GM12878 (cell line): ENCODE data around the gene CHKA. TPM values are rescaled to one million over a fixed set of nuclear protein-coding genes. Genes with fewer than 3 reads are reported as not detected.
"Not testable (repeated sequence)": the region's sequence is repeated elsewhere in the genome, so short reads cannot be mapped to it uniquely, and the experiment has no call there.

Experiments used
- ATAC-seq: fragments of 200-7000 bp; cut with Tn5 transposase; 3 replicates; pipeline ENCODE4 v1.9.1; 2020; ENCODE audit warnings: mild to moderate bottlenecking, moderate library complexity
- BruUV-seq: library from RNA; stranded (reverse); fragments of 400-500 nt; replicated peaks from 2 replicates; lab custom pipeline; 2021; lab: Mats Ljungman, UMichigan
- CTCF ChIA-PET: fragments of 300-600 bp; sonication (Branson Sonifier 250); formaldehyde crosslinking; extraction: SDS; loops from one replicate; lab custom pipeline; 2021; ENCODE audit warnings: inconsistent platforms; lab: Yijun Ruan, JAX
- POLR2A ChIA-PET: fragments of 350-600 bp; formaldehyde crosslinking; extraction: SDS; loops from one replicate; lab custom pipeline; 2021; ENCODE audit warnings: inconsistent platforms; lab: Charles Lee
- RAD21 ChIA-PET: fragments of 300-600 bp; sonication (Branson Sonifier 250); formaldehyde crosslinking; loops from one replicate; lab custom pipeline; 2023; ENCODE audit warnings: antibody characterized with exemption; ENCODE audit not compliant: unreplicated experiment; lab: Charles Lee
- SMC1A ChIA-PET: fragments of 300-600 bp; sonication (Branson Sonifier 250); formaldehyde crosslinking; loops from one replicate; lab custom pipeline; 2023; ENCODE audit not compliant: unreplicated experiment, uncharacterized antibody; lab: Charles Lee
- DNase-seq: peaks from one replicate; pipeline ENCODE4 v3.0.0-alpha.2; 2011; ENCODE audit warnings: low read depth, low spot score
- FAIRE-seq: peaks from 3 replicates; lab custom pipeline; 2011; peaks lifted over from hg19 to GRCh38; lab: Jason Lieb, UNC
- H2AFZ ChIP-seq: 2 replicates; pipeline ENCODE4 v1.6.0; 2011; ENCODE audit warnings: low read depth, low read length, control low read depth; ENCODE audit not compliant: control insufficient read depth
- H3K27ac ChIP-seq: 2 replicates; pipeline ENCODE4 v1.5.1; 2011; ENCODE audit warnings: control low read depth; ENCODE audit not compliant: control insufficient read depth, insufficient read depth
- H3K27me3 ChIP-seq, 2 experiments: replicated peaks in 1 of 2; 2 replicates each; pipeline versions ENCODE4 v1.6.0 to v1.6.1; 2011; ENCODE audit warnings: low read length in 1 of 2; ENCODE audit not compliant: control insufficient read depth in 2 of 2, insufficient read depth in 2 of 2
- H3K36me3 ChIP-seq, 2 experiments: 2 replicates each; pipeline ENCODE4 v1.5.1; 2011; ENCODE audit warnings: low read length in 1 of 2; ENCODE audit not compliant: control insufficient read depth in 2 of 2, insufficient read depth in 2 of 2
- H3K4me1 ChIP-seq: 2 replicates; pipeline ENCODE4 v1.6.1; 2011; ENCODE audit warnings: mild to moderate bottlenecking, low read length, moderate library complexity, mixed read lengths; ENCODE audit not compliant: control insufficient read depth, insufficient read depth
- H3K4me2 ChIP-seq: 2 replicates; pipeline ENCODE4 v1.6.0; 2011; ENCODE audit warnings: control low read depth; ENCODE audit not compliant: control insufficient read depth, insufficient read depth
- H3K4me3 ChIP-seq: fragments of 200-600 bp; sonication (generic); 2 replicates; pipeline ENCODE4 v1.5.1; 2016
- H3K79me2 ChIP-seq: 2 replicates; pipeline ENCODE4 v1.6.0; 2011; ENCODE audit warnings: low read length; ENCODE audit not compliant: control insufficient read depth, insufficient read depth
- H3K9ac ChIP-seq: 2 replicates; pipeline ENCODE4 v1.8.0; 2011; ENCODE audit warnings: low read length, control low read depth, mixed read lengths; ENCODE audit not compliant: control insufficient read depth, insufficient read depth
- H3K9me3 ChIP-seq: replicated peaks from 3 replicates; pipeline ENCODE4 v1.5.1; 2011; ENCODE audit warnings: mild to moderate bottlenecking, low read length; ENCODE audit not compliant: control insufficient read depth, insufficient read depth
- H4K20me1 ChIP-seq: 2 replicates; pipeline ENCODE4 v1.6.0; 2011; ENCODE audit not compliant: control insufficient read depth, insufficient read depth
- CHD1 ChIP-seq: IDR thresholded peaks from 2 replicates; pipeline ENCODE4 v1.6.1; 2012; ENCODE audit warnings: low read depth, low read length, improper control_type of control experiment
- DPF2 ChIP-seq: fragments of 450-650 bp; IDR thresholded peaks from 2 replicates; pipeline ENCODE4 v1.6.1; 2017; ENCODE audit warnings: mild to moderate bottlenecking
- EED ChIP-seq: sonication (generic); IDR thresholded peaks from 2 replicates; pipeline ENCODE4 v1.6.1; 2016; ENCODE audit warnings: antibody characterized with exemption, low read depth
- ETV6 ChIP-seq, 2 experiments: fragments of 450-650 bp in 1 of 2; IDR thresholded peaks in 1 of 2; conservative IDR thresholded peaks in 1 of 2; 2 replicates each; pipeline ENCODE4 v1.6.1; 2014; ENCODE audit warnings: antibody characterized with exemption in 1 of 2, borderline replicate concordance in 1 of 2, low read depth in 1 of 2, mild to moderate bottlenecking in 1 of 2, moderate library complexity in 1 of 2
- GATAD2B ChIP-seq: fragments of 450-650 bp; conservative IDR thresholded peaks from 2 replicates; pipeline ENCODE4 v1.6.1; 2017; ENCODE audit warnings: low read depth, mild to moderate bottlenecking, moderate library complexity
- SMARCA5 ChIP-seq: fragments of 450-650 bp; IDR thresholded peaks from 2 replicates; pipeline ENCODE4 v1.6.1; 2017; ENCODE audit warnings: mild to moderate bottlenecking
- WRNIP1 ChIP-seq: IDR thresholded peaks from 2 replicates; pipeline ENCODE4 v1.6.1; 2011; ENCODE audit warnings: low read depth, low read length, improper control_type of control experiment, borderline replicate concordance
- ZNF24 ChIP-seq: fragments of 450-650 bp; IDR thresholded peaks from 2 replicates; pipeline ENCODE4 v1.6.1; 2017; ENCODE audit warnings: antibody characterized with exemption, mild to moderate bottlenecking
- WGBS: methylation state at CpG from one replicate; pipeline ENCODE4 v1.1.6; 2016; ENCODE audit warnings: low lambda C conversion rate; ENCODE audit not compliant: insufficient replicate concordance, insufficient coverage; ENCODE audit errors: missing lambda C conversion rate; 5-methylcytosine and 5-hydroxymethylcytosine counted together
- in situ Hi-C: fragments of 300-500 bp; cut with MboI; formaldehyde crosslinking; loops from 9 replicates; pipeline ENCODE4 v1.14.3; 2018; ENCODE audit warnings: mixed read lengths
- intact Hi-C: fragments of 100-400 bp; cut with micrococcal nuclease; formaldehyde crosslinking; loops from one replicate; pipeline ENCODE4 v1.14.2; 2022; ENCODE audit not compliant: unreplicated experiment
- polyA plus RNA-seq, 11 experiments: library from polyadenylated mRNA; depleted of rRNA in 4 of 11; unstranded in 6 of 11; stranded (reverse) in 5 of 11; fragments of >200 nt; fragmentation: Nextera tagmentation in 4 of 11; fragmentation: Illumina TruSeq in 1 of 11; extraction: Ambion mirVana in 4 of 11; extraction: Trizol in 1 of 11; gene quantifications; 1 replicate in 1 of 11; 2 replicates in 10 of 11; pipeline versions ENCODE4 v1.2.1 to v1.2.3, GENCODE V29; 2011 to 2016; ENCODE audit warnings: inconsistent platforms in 2 of 11, missing spikeins in 2 of 11, low read depth in 1 of 11
- total RNA-seq, 4 experiments: library from RNA; depleted of rRNA in 3 of 4; stranded (reverse); fragments of >200 nt in 3 of 4; fragmentation: Illumina TruSeq in 1 of 4; extraction: Trizol in 1 of 4; gene quantifications; 2 replicates each; pipeline versions ENCODE4 v1.2.1 to v1.2.3, GENCODE V29; 2013 to 2021

CHKA gene
- total and polyA plus RNA-seq, 10 of the 15 experiments (the other 5 are each of a cell fraction or from before 2014, with no cell fraction given) = 5.2 to 29.2 (median 21.2) TPM

DNA sequence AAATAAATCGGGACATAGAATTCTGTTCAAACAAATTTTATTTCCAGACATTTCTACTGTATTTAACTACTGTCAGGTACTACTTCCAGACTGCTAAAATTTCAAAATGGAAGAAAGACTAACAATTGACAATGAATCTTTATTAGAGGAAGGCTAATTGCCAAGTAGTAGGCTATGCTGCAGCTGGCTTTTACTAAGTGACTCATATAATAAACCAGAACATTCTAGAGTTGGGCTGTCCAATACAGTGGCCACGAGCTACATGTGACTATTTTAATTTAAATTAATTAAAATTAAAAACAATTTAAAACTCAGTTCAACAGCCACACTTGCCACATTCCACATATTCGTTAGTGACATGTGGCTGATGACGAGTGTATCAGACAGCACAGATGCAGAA is 27.6 kb downstream of the CHKA start:
- FAIRE-seq (no peak), DNase-seq (no peak), ATAC-seq (no peak)
- H3K27me3 ChIP-seq = no peaks in the 10 kb centered on the region
- no peak overlapping the region for H2AFZ ChIP-seq
- 95% methylated on average over 4 of the region's 4 CpGs for WGBS
- no peak for TF ChIP-seq GATAD2B
- TF ChIP-seq DPF2 = no peak
- TF ChIP-seq ETV6 (conservative IDR thresholded peaks at IDR 0.05 in 1 of 2, IDR thresholded peaks at IDR 0.05 in 1 of 2; ENCODE audit: borderline replicate concordance in 1 of 2, low read depth in 1 of 2) = no peak
- no peak for TF ChIP-seq SMARCA5
- no peak for TF ChIP-seq EED
- no peak for TF ChIP-seq CHD1
- TF ChIP-seq ZNF24 = no peak
- no peak for TF ChIP-seq WRNIP1
- H3K9me3 ChIP-seq = no peaks in the 10 kb centered on the region
- no peak overlapping the region for H3K27ac ChIP-seq
- H3K9ac ChIP-seq = no peak overlapping the region
- RAD21 ChIA-PET = interaction anchor here (1.0 kb wide), 1 partner anchor 24 kb away, joined by 4 read pairs; no protein-coding TSS in a partner anchor
- no peaks in the 10 kb centered on the region for H4K20me1 ChIP-seq
- no peak overlapping the region for H3K4me3 ChIP-seq
- POLR2A ChIA-PET = interaction anchor here (0.5 to 0.9 kb wide), 2 partner anchors 8 to 19 kb away, joined by 3 to 4 read pairs; no protein-coding TSS in a partner anchor
- H3K4me1 ChIP-seq = peaks cover under 1% of the 10 kb centered on the region
- H3K36me3 ChIP-seq = peaks cover 2 to 6% of the 10 kb centered on the region in 2 experiments; a peak in 3 of 4 replicates
- H3K79me2 ChIP-seq = peaks cover 19% of the 10 kb centered on the region
- no peak overlapping the region for H3K4me2 ChIP-seq
- CTCF ChIA-PET = interaction anchor here (0.8 to 1.7 kb wide), 5 partner anchors 8 to 115 kb away, joined by 3 to 7 read pairs (median 3); no protein-coding TSS in a partner anchor
- SMC1A ChIA-PET = interaction anchor here (0.9 to 3.9 kb wide), 6 partner anchors 11 to 52 kb away, joined by 3 to 13 read pairs (median 5); no protein-coding TSS in a partner anchor
- in situ Hi-C loops (no loop called here), intact Hi-C loops (no loop called here)
- BruUV-seq = no TSS peak

DNA sequence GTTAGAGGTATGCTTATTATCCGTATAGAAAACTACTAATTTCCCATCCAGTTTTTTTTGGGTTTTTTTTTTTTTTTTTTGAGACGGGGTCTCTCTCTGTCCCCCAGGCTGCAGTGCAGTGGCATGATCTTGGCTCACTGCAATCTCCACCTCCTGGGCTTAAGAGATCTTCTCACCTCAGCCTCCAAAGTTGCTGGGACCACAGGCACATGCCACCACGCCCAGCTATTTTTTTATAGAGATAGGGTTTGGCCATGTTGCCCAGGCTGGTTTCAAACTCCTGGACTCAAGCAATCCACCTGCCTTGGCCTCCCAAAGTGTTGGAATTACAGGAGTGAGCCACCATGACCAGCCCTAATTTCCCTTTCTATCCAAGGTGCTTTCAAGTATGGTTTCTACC is 28.2 kb downstream of the CHKA start:
- H3K36me3 ChIP-seq, H3K27ac ChIP-seq, H3K4me3 ChIP-seq, DNase-seq, H3K4me1 ChIP-seq, H3K9ac ChIP-seq, in situ Hi-C loops, intact Hi-C loops, H2AFZ ChIP-seq, H3K4me2 ChIP-seq, ATAC-seq, H3K27me3 ChIP-seq, FAIRE-seq, H4K20me1 ChIP-seq, H3K9me3 ChIP-seq, BruUV-seq: not testable (repeated sequence)
- H3K79me2 ChIP-seq = peaks cover 14% of the 10 kb centered on the region
- RAD21 ChIA-PET = interaction anchor here (1.0 to 1.5 kb wide), 2 partner anchors 25 to 26 kb away, joined by 4 read pairs; no protein-coding TSS in a partner anchor
- SMC1A ChIA-PET = interaction anchor here (0.9 to 3.9 kb wide), 8 partner anchors 10 to 52 kb away, joined by 3 to 15 read pairs (median 6); no protein-coding TSS in a partner anchor
- WGBS = 100% methylated on average over 2 of the region's 3 CpGs
- POLR2A ChIA-PET = interaction anchor here (0.6 to 1.4 kb wide), 4 partner anchors 9 to 275 kb away, joined by 3 to 4 read pairs (median 4); no protein-coding TSS in a partner anchor
- CTCF ChIA-PET = interaction anchor here (0.8 to 2.7 kb wide), 4 partner anchors 9 to 116 kb away, joined by 3 to 9 read pairs (median 4); no protein-coding TSS in a partner anchor
